OCI-LY1 (cell line): ENCODE measurements around the gene SLC7A8.

Experiments used
- H2AFZ ChIP-seq: fragments of 200-600 bp; sonication (generic), shearing (Covaris generic); 2 replicates; pipeline ENCODE4 v1.6.0; 2014; ENCODE audit warnings: antibody characterized with exemption, mild to moderate bottlenecking, low read length
- H3F3A ChIP-seq: fragments of 200-600 bp; sonication (generic), shearing (Covaris generic); 2 replicates; pipeline ENCODE4 v1.6.0; 2014; ENCODE audit warnings: mild to moderate bottlenecking, antibody characterized with exemption, low read length, moderate library complexity; ENCODE audit not compliant: insufficient read depth
- H3K27ac ChIP-seq: fragments of 200-600 bp; sonication (generic); 2 replicates; pipeline ENCODE4 v1.5.1; 2014; ENCODE audit warnings: low read length, mixed run types, mild to moderate bottlenecking, low read depth; ENCODE audit not compliant: poor library complexity, severe bottlenecking
- H3K27me3 ChIP-seq: fragments of 200-600 bp; sonication (generic); 2 replicates; pipeline ENCODE4 v1.6.0; 2014; ENCODE audit warnings: antibody characterized with exemption, mild to moderate bottlenecking, low read length, moderate library complexity; ENCODE audit not compliant: insufficient read depth
- H3K36me3 ChIP-seq: fragments of 200-600 bp; sonication (generic); 2 replicates; pipeline ENCODE4 v1.6.1; 2014; ENCODE audit warnings: mild to moderate bottlenecking, antibody characterized with exemption, low read length, moderate library complexity, mixed read lengths; ENCODE audit not compliant: insufficient read depth
- H3K4me1 ChIP-seq: fragments of 200-600 bp; sonication (generic); 2 replicates; pipeline ENCODE4 v1.5.1; 2014; ENCODE audit warnings: mild to moderate bottlenecking, low read length, moderate library complexity; ENCODE audit not compliant: insufficient read depth, severe bottlenecking
- H3K4me2 ChIP-seq: fragments of 200-600 bp; sonication (generic), shearing (Covaris generic); 2 replicates; pipeline ENCODE4 v1.6.1; 2014; ENCODE audit warnings: low read length
- H3K4me3 ChIP-seq: fragments of 200-600 bp; sonication (generic); 2 replicates; pipeline ENCODE4 v1.5.1; 2014; ENCODE audit warnings: low read length, low read depth, mild to moderate bottlenecking, mixed read lengths; ENCODE audit not compliant: poor library complexity, severe bottlenecking
- H3K79me2 ChIP-seq: fragments of 200-600 bp; shearing (Covaris generic); 2 replicates; pipeline ENCODE4 v1.6.1; 2016; ENCODE audit warnings: mixed run types, low read length, mixed read lengths; ENCODE audit not compliant: insufficient read depth
- H3K9ac ChIP-seq: fragments of 200-600 bp; sonication (generic), shearing (Covaris generic); 2 replicates; pipeline ENCODE4 v1.6.1; 2014; ENCODE audit warnings: mild to moderate bottlenecking, low read length, mixed read lengths
- H3K9me2 ChIP-seq: fragments of 200-600 bp; sonication (generic), shearing (Covaris generic); 2 replicates; pipeline ENCODE4 v1.6.1; 2014; ENCODE audit warnings: low read depth, mild to moderate bottlenecking, low read length, mixed read lengths
- H3K9me3 ChIP-seq: fragments of 200-600 bp; shearing (Covaris generic); 2 replicates; pipeline ENCODE4 v1.6.1; 2014; ENCODE audit warnings: low read length, mixed read lengths
- H4K20me1 ChIP-seq: fragments of 200-600 bp; sonication (generic), shearing (Covaris generic); 2 replicates; pipeline ENCODE4 v1.6.0; 2016; ENCODE audit warnings: mild to moderate bottlenecking, low read length; ENCODE audit not compliant: insufficient read depth
- EZH2 ChIP-seq: fragments of 200-600 bp; sonication (generic), shearing (Covaris generic); IDR thresholded peaks from 2 replicates; pipeline ENCODE4 v1.8.0; 2017; ENCODE audit warnings: borderline replicate concordance, mixed run types, mild to moderate bottlenecking, antibody characterized with exemption, low read length, moderate library complexity, mixed read lengths
- TF ChIP-seq, protein P1 (sequence below): fragments of 200-600 bp; sonication (generic), shearing (Covaris generic); IDR thresholded peaks from 2 replicates; pipeline ENCODE4 v1.5.1; 2017; ENCODE audit warnings: mild to moderate bottlenecking, antibody characterized with exemption, low read length, moderate library complexity, mixed read lengths

SLC7A8 gene

DNA sequence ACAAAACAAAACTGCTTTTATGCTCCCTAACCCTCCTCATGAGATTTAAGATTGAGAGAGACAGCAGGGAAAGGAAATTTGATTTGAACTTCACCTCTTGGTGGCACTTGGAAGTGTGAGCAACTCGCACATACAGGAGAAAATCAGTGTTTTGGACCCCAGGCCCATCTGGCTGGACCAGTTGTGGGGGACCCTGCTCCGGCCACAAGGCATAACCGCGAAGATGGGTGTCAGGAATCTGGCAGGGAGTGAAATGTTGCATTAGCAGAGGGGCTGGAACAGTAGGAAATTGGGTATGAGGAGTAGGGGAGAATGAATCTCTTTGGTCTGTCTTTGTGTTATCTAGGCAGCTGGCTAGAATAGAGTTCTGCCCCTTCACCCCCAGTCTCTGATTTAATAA lies 79.9 kb downstream of the SLC7A8 start:
- Histone ChIP-seq H3K9ac (no peak overlapping the region), H3K27me3 (no peaks in the 10 kb centered on the region), H3F3A (no peaks in the 10 kb centered on the region), H4K20me1 (no peaks in the 10 kb centered on the region), H3K4me2 (no peak overlapping the region), H3K4me3 (no peak overlapping the region), H3K79me2 (no peaks in the 10 kb centered on the region), H2AFZ (no peak overlapping the region), H3K9me3 (no peaks in the 10 kb centered on the region), H3K27ac (no peak overlapping the region), H3K4me1 (no peaks in the 10 kb centered on the region), H3K9me2 (no peaks in the 10 kb centered on the region), H3K36me3 (peaks cover 9% of the 10 kb centered on the region)
- TF ChIP-seq, protein P1, sequence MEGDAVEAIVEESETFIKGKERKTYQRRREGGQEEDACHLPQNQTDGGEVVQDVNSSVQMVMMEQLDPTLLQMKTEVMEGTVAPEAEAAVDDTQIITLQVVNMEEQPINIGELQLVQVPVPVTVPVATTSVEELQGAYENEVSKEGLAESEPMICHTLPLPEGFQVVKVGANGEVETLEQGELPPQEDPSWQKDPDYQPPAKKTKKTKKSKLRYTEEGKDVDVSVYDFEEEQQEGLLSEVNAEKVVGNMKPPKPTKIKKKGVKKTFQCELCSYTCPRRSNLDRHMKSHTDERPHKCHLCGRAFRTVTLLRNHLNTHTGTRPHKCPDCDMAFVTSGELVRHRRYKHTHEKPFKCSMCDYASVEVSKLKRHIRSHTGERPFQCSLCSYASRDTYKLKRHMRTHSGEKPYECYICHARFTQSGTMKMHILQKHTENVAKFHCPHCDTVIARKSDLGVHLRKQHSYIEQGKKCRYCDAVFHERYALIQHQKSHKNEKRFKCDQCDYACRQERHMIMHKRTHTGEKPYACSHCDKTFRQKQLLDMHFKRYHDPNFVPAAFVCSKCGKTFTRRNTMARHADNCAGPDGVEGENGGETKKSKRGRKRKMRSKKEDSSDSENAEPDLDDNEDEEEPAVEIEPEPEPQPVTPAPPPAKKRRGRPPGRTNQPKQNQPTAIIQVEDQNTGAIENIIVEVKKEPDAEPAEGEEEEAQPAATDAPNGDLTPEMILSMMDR = no peak
- TF ChIP-seq EZH2 = no peak

GRCh38 chr14:23102801-23103200 lies 80.7 kb downstream of the SLC7A8 start:
- Histone ChIP-seq H3K27me3 (no peaks in the 10 kb centered on the region), H3K27ac (no peak overlapping the region), H3K9ac (no peak overlapping the region), H3F3A (no peaks in the 10 kb centered on the region), H4K20me1 (no peaks in the 10 kb centered on the region), H3K79me2 (no peaks in the 10 kb centered on the region), H2AFZ (no peak overlapping the region), H3K9me2 (no peaks in the 10 kb centered on the region), H3K4me2 (no peak overlapping the region), H3K4me3 (no peak overlapping the region), H3K4me1 (no peaks in the 10 kb centered on the region), H3K9me3 (no peaks in the 10 kb centered on the region), H3K36me3 (peaks cover 17% of the 10 kb centered on the region)
- no peak for TF ChIP-seq EZH2
- TF ChIP-seq, protein P1 = no peak

GRCh38 chr14:23101986-23102625 lies 81.4 kb downstream of the SLC7A8 start:
- Histone ChIP-seq H3K9me3 (no peaks in the 10 kb centered on the region), H3K79me2 (no peaks in the 10 kb centered on the region), H3K9ac (no peak overlapping the region), H3F3A (no peaks in the 10 kb centered on the region), H3K4me2 (no peak overlapping the region), H3K4me1 (no peaks in the 10 kb centered on the region), H3K9me2 (no peaks in the 10 kb centered on the region), H3K4me3 (no peak overlapping the region), H3K36me3 (peaks cover 24% of the 10 kb centered on the region), H2AFZ (no peak overlapping the region), H3K27me3 (no peaks in the 10 kb centered on the region), H3K27ac (no peak overlapping the region), H4K20me1 (no peaks in the 10 kb centered on the region)
- TF ChIP-seq, protein P1 = no peak
